ENCODE measurements around the gene MORC1. TPM values are rescaled to one million over a fixed set of nuclear protein-coding genes. Genes with fewer than 3 reads are reported as not detected.

Gene MORC1
- total RNA-seq, 2 experiments from 2014 or later, result not detected

DNA sequence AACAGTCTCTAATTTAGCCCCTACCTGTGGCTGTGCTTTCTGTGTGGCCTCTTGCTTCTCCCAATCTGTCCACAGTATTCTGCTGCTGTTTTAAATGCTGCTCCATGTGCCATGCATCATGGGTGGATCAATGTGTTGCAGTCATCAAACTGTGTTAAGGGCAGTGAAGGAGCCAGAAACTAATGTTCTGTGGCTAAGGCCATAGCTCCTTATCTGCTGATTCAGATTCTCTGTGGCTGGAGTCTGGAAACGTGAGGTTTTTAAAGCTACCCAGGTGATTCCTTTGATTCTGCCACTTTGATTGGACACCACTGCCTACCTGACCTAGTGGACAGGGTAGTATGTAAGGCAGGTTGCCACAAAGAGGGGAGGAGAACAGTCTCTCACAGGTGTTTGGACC is 44.8 kb downstream of the MORC1 start:
- TF ChIP-seq, protein P1, sequence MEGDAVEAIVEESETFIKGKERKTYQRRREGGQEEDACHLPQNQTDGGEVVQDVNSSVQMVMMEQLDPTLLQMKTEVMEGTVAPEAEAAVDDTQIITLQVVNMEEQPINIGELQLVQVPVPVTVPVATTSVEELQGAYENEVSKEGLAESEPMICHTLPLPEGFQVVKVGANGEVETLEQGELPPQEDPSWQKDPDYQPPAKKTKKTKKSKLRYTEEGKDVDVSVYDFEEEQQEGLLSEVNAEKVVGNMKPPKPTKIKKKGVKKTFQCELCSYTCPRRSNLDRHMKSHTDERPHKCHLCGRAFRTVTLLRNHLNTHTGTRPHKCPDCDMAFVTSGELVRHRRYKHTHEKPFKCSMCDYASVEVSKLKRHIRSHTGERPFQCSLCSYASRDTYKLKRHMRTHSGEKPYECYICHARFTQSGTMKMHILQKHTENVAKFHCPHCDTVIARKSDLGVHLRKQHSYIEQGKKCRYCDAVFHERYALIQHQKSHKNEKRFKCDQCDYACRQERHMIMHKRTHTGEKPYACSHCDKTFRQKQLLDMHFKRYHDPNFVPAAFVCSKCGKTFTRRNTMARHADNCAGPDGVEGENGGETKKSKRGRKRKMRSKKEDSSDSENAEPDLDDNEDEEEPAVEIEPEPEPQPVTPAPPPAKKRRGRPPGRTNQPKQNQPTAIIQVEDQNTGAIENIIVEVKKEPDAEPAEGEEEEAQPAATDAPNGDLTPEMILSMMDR (conservative IDR thresholded peaks at IDR 0.05; ENCODE audit: low read length), result no peak
- TF ChIP-seq EZH2phosphoT487 (IDR thresholded peaks at IDR 0.05; ENCODE audit: borderline replicate concordance, low read depth, low read length), result no peak
- no peak for DNase-seq (ENCODE audit: low spot score)
- Histone ChIP-seq H3K4me3 (ENCODE audit: low read depth, low read length, poor library complexity, severe bottlenecking) (no peak overlapping the region), H3K27ac (ENCODE audit: low read depth, low read length, poor library complexity, severe bottlenecking) (no peak overlapping the region), H2AFZ (ENCODE audit: low read length) (no peak overlapping the region), H3K4me1 (ENCODE audit: insufficient read depth, low read length, poor library complexity, severe bottlenecking) (peaks cover 2% of the 10 kb centered on the region), H3K79me2 (ENCODE audit: insufficient read depth, low read depth, low read length) (no peaks in the 10 kb centered on the region), H3K9me3 (ENCODE audit: low read length) (no peaks in the 10 kb centered on the region), H3K9me2 (ENCODE audit: insufficient read depth, low read length) (no peaks in the 10 kb centered on the region), H3K4me2 (ENCODE audit: low read length) (no peak overlapping the region), H4K20me1 (ENCODE audit: insufficient read depth, low read length) (no peaks in the 10 kb centered on the region), H3K36me3 (ENCODE audit: insufficient read depth, low read length) (no peaks in the 10 kb centered on the region)
- ChIA-PET CTCF (ENCODE audit: unreplicated experiment) (no interaction called here), POLR2A (interaction anchor here (1.4 kb wide), 1 partner anchor 14 kb away, joined by 4 read pairs; no protein-coding TSS in a partner anchor)
- intact Hi-C loops (cut with micrococcal nuclease; ENCODE audit: unreplicated experiment), result no loop called here
- no TSS peak for BruUV-seq (replicated peaks)

DNA sequence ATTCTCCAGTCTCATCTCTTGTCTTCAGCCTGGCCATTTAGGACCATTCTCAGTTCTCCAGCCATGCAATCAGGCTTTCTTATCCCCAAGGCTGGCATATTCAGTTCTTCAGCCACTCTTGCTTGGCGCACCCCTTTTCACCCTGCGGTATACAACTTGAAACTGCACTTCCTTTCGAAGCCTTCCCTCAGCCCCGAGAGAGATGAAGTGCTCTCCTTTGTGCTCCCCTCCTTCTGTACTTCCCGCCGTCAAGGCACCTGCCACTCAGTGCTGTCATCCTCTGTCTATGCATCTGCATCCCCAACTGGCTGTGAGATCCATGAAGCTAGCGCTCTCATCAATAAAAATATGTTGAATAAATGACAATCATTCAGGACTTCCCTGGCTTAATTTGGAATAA is 45.7 kb downstream of the MORC1 start:
- no TSS peak for BruUV-seq (replicated peaks)
- no peaks in the 10 kb centered on the region for H3K9me3 ChIP-seq (ENCODE audit: low read length)
- H3K36me3 ChIP-seq (ENCODE audit: insufficient read depth, low read length), result no peaks in the 10 kb centered on the region
- intact Hi-C loops (cut with micrococcal nuclease; ENCODE audit: unreplicated experiment), result no loop called here
- H3K4me2 ChIP-seq (ENCODE audit: low read length), result no peak overlapping the region
- no peaks in the 10 kb centered on the region for H3K79me2 ChIP-seq (ENCODE audit: insufficient read depth, low read depth, low read length)
- H3K9me2 ChIP-seq (ENCODE audit: insufficient read depth, low read length), result no peaks in the 10 kb centered on the region
- CTCF ChIA-PET (ENCODE audit: unreplicated experiment), result no interaction called here
- H4K20me1 ChIP-seq (ENCODE audit: insufficient read depth, low read length), result no peaks in the 10 kb centered on the region
- no peak for DNase-seq (ENCODE audit: low spot score)
- no peak overlapping the region for H3K4me3 ChIP-seq (ENCODE audit: low read depth, low read length, poor library complexity, severe bottlenecking)
- POLR2A ChIA-PET, result no interaction called here
- H2AFZ ChIP-seq (ENCODE audit: low read length), result no peak overlapping the region
- peaks cover 2% of the 10 kb centered on the region for H3K4me1 ChIP-seq (ENCODE audit: insufficient read depth, low read length, poor library complexity, severe bottlenecking)
- TF ChIP-seq, protein P1 (conservative IDR thresholded peaks at IDR 0.05; ENCODE audit: low read length), result no peak
- no peak for TF ChIP-seq EZH2phosphoT487 (IDR thresholded peaks at IDR 0.05; ENCODE audit: borderline replicate concordance, low read depth, low read length)
- H3K27ac ChIP-seq (ENCODE audit: low read depth, low read length, poor library complexity, severe bottlenecking), result no peak overlapping the region

DNA sequence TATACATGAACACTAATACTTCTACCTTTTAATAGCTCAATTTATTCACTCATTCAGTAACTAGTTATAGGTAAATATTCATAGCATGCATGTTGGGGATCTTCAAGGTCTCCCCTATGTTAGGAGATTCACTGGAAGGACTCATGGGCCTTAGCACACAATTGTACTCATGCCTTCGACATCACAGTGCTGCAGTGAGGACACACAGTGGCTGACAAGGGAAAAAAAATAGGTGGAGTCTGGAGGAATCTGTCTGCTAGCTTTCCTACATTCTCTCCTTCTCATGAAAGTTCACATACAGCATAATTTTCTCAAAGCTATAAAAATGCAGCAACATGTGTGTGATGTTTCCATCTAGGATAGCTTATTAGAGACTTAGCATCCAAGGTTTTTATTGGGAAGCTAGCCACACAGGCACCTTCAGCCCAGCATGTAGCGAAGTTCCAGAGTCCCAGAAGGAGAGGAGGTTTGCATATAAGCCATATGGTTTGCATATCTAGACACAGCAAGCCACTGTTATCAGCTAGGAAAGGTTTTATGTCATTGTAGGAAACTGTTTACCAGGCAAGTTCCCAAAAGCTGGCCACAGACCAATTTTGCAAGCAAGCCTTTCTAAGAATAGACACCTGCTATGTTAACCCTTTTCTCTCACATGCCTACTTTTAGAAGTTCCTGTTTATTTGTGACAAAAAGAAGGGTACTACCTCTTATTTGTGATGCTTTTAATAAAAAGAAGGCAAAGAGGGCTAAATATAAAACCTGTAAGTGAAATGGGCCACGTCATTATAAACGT is 46.4 kb downstream of the MORC1 start:
- Histone ChIP-seq H2AFZ (ENCODE audit: low read length) (no peak overlapping the region), H3K4me1 (ENCODE audit: insufficient read depth, low read length, poor library complexity, severe bottlenecking) (peaks cover 2% of the 10 kb centered on the region), H3K4me2 (ENCODE audit: low read length) (no peak overlapping the region), H3K4me3 (ENCODE audit: low read depth, low read length, poor library complexity, severe bottlenecking) (no peak overlapping the region), H4K20me1 (ENCODE audit: insufficient read depth, low read length) (no peaks in the 10 kb centered on the region), H3K27ac (ENCODE audit: low read depth, low read length, poor library complexity, severe bottlenecking) (no peak overlapping the region), H3K79me2 (ENCODE audit: insufficient read depth, low read depth, low read length) (no peaks in the 10 kb centered on the region), H3K9me2 (ENCODE audit: insufficient read depth, low read length) (no peaks in the 10 kb centered on the region), H3K9me3 (ENCODE audit: low read length) (no peaks in the 10 kb centered on the region), H3K36me3 (ENCODE audit: insufficient read depth, low read length) (no peaks in the 10 kb centered on the region)
- no peak for DNase-seq (ENCODE audit: low spot score)
- ChIA-PET POLR2A (no interaction called here), CTCF (ENCODE audit: unreplicated experiment) (interaction anchor here (1.1 kb wide), 1 partner anchor 12 kb away, joined by 3 read pairs; no protein-coding TSS in a partner anchor)
- no peak for TF ChIP-seq EZH2phosphoT487 (IDR thresholded peaks at IDR 0.05; ENCODE audit: borderline replicate concordance, low read depth, low read length)
- TF ChIP-seq, protein P1 (conservative IDR thresholded peaks at IDR 0.05; ENCODE audit: low read length), result 0 out of 2 replicates have a peak, but pooled peaks have one; percentile 17
- BruUV-seq (replicated peaks), result no TSS peak
- intact Hi-C loops (cut with micrococcal nuclease; ENCODE audit: unreplicated experiment), result no loop called here
